ENCODE measurements around the gene HRH1. TPM values are rescaled to one million over a fixed set of nuclear protein-coding genes. Genes with fewer than 3 reads are reported as not detected.

Gene HRH1
- total and polyA plus RNA-seq, 2 donors (not counting 1 experiment from before 2014, with no cell fraction given), result not detected

DNA sequence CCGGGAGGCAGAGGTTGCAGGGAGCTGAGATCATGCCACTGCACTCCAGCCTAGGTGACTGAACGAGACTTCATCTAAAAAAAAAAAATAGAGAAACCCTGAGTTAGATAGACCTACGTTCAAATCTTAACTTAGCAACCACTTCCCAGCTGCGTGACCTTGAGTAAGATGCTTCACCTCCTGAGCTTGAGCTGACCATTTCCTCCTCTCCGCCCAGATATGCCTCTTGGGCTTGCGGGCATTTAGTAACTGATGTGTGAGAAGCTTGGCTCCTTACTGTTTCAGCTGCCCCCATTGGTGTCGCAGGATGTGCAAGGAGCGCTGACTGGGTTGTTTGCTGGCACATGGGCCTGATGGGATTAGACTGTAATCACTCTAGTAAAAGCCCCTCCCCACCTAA, 91.0 kb downstream of the HRH1 start:
- POLR2A ChIA-PET, result no interaction called here
- H3K4me2 ChIP-seq (replicated peaks; ENCODE audit: low read depth, low read length, poor library complexity, severe bottlenecking), result no peak overlapping the region
- ATAC-seq (ENCODE audit: low read depth) (no peak), DNase-seq (no peak)
- 93% methylated on average over 5 of the region's 8 CpGs for WGBS (ENCODE audit: insufficient coverage)
- H3K9ac ChIP-seq (ENCODE audit: low read length), result no peak overlapping the region
- H3K36me3 ChIP-seq (replicated peaks in 1 of 2; ENCODE audit: control extremely low read depth in 1 of 2, control insufficient read depth in 1 of 2, extremely low read depth in 1 of 2, insufficient read depth in 2 of 2, low read length in 1 of 2), result no peaks in the 10 kb centered on the region
- TF ChIP-seq EZH2 (IDR thresholded peaks at IDR 0.05; ENCODE audit: borderline replicate concordance, insufficient read depth, low read depth, low read length, poor library complexity, severe bottlenecking) (no peak), CTCF (IDR thresholded peaks at IDR 0.05) (no peak)
- no peaks in the 10 kb centered on the region for H3K9me3 ChIP-seq (ENCODE audit: control extremely low read depth in 1 of 3, control insufficient read depth in 2 of 3, insufficient read depth in 1 of 3, low read length in 2 of 3)
- peaks cover 4% of the 10 kb centered on the region for H3K27me3 Mint-ChIP-seq
- no peak overlapping the region for H3K27ac Mint-ChIP-seq
- intact Hi-C loops (cut with micrococcal nuclease), result no loop called here
- H4K20me1 ChIP-seq (ENCODE audit: control insufficient read depth, insufficient read depth, low read length, poor library complexity, severe bottlenecking), result no peaks in the 10 kb centered on the region
- no peaks in the 10 kb centered on the region for H3K9me3 Mint-ChIP-seq (ENCODE audit: insufficient read depth)
- no peak overlapping the region for H3K4me3 ChIP-seq (ENCODE audit: control extremely low read depth in 1 of 5, extremely low read depth in 1 of 5, insufficient read depth in 1 of 5, low read depth in 2 of 5, low read length in 4 of 5)
- H3K27ac ChIP-seq (ENCODE audit: low read length in 2 of 2), result no peak overlapping the region
- no peak overlapping the region for H2AFZ ChIP-seq (ENCODE audit: insufficient read depth, low read depth, low read length, poor library complexity, severe bottlenecking)
- peaks cover 0 to 3% (median 0%) of the 10 kb centered on the region in 4 experiments for H3K27me3 ChIP-seq (replicated peaks in 1 of 4; ENCODE audit: control extremely low read depth in 1 of 4, control insufficient read depth in 3 of 4, insufficient read depth in 4 of 4, low read length in 3 of 4)
- no peaks in the 10 kb centered on the region for H3K79me2 ChIP-seq (ENCODE audit: control insufficient read depth, insufficient read depth, low read length)
- CTCF ChIA-PET, result interaction anchor here (1.0 to 2.4 kb wide), 5 partner anchors 9 to 91 kb away, joined by 3 to 12 read pairs (median 3); no protein-coding TSS in a partner anchor
- H3K4me3 Mint-ChIP-seq, result no peak overlapping the region
- H3K4me1 Mint-ChIP-seq, result no peaks in the 10 kb centered on the region
- H3K4me1 ChIP-seq (ENCODE audit: control insufficient read depth in 2 of 2, insufficient read depth in 2 of 2, low read length in 2 of 2), result no peaks in the 10 kb centered on the region

DNA sequence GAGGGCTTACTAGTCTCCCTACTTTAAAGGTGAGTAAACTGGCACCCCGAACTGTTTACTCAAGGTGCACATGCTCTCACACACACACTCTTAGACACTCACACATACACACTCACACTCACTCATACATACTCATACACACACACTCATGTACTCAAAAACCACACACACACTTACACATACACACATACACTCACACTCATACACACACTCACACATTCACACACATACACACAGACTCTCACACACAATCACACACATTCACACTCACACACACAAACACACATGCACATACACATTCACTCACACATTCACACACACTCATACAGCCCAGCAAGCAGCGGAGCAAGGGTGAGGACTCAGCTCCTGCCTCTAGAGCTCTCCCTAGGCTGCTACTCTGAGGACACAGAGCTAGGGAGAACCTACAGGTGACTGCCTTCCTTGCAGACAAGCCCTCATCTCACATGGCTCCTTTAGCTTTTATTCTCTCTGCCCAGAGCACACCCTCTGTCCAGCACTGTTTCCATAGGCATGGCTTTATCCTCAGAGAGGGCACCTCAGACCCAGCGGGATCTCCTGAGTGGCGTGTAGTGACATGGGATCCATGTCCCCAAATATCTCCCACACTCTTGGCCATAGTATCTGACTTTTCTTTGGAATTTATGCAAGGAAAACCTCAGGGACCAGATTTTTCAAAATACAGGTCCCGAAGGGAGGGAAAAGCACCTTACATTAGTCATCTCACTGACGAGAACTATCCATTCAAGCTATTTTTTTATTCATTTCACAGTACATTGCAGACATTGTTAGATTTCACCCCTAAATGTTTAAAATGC, 91.8 kb downstream of the HRH1 start:
- no peaks in the 10 kb centered on the region for H4K20me1 ChIP-seq (ENCODE audit: control insufficient read depth, insufficient read depth, low read length, poor library complexity, severe bottlenecking)
- no peaks in the 10 kb centered on the region for H3K9me3 Mint-ChIP-seq (ENCODE audit: insufficient read depth)
- no peak overlapping the region for H3K4me3 ChIP-seq (ENCODE audit: control extremely low read depth in 1 of 5, extremely low read depth in 1 of 5, insufficient read depth in 1 of 5, low read depth in 2 of 5, low read length in 4 of 5)
- H3K79me2 ChIP-seq (ENCODE audit: control insufficient read depth, insufficient read depth, low read length), result no peaks in the 10 kb centered on the region
- intact Hi-C loops (cut with micrococcal nuclease), result no loop called here
- TF ChIP-seq EZH2 (IDR thresholded peaks at IDR 0.05; ENCODE audit: borderline replicate concordance, insufficient read depth, low read depth, low read length, poor library complexity, severe bottlenecking) (no peak), CTCF (IDR thresholded peaks at IDR 0.05) (no peak)
- no peaks in the 10 kb centered on the region for H3K4me1 Mint-ChIP-seq
- H3K27ac ChIP-seq (ENCODE audit: low read length in 2 of 2), result no peak overlapping the region
- H3K4me3 Mint-ChIP-seq, result no peak overlapping the region
- no peak overlapping the region for H2AFZ ChIP-seq (ENCODE audit: insufficient read depth, low read depth, low read length, poor library complexity, severe bottlenecking)
- H3K36me3 ChIP-seq (replicated peaks in 1 of 2; ENCODE audit: control extremely low read depth in 1 of 2, control insufficient read depth in 1 of 2, extremely low read depth in 1 of 2, insufficient read depth in 2 of 2, low read length in 1 of 2), result no peaks in the 10 kb centered on the region
- no peak overlapping the region for H3K4me2 ChIP-seq (replicated peaks; ENCODE audit: low read depth, low read length, poor library complexity, severe bottlenecking)
- peaks cover 0 to 3% (median 0%) of the 10 kb centered on the region in 4 experiments for H3K27me3 ChIP-seq (replicated peaks in 1 of 4; ENCODE audit: control extremely low read depth in 1 of 4, control insufficient read depth in 3 of 4, insufficient read depth in 4 of 4, low read length in 3 of 4)
- DNase-seq (no peak), ATAC-seq (ENCODE audit: low read depth) (no peak)
- 92% methylated on average over 5 of the region's 6 CpGs for WGBS (ENCODE audit: insufficient coverage)
- no peaks in the 10 kb centered on the region for H3K27me3 Mint-ChIP-seq
- H3K4me1 ChIP-seq (ENCODE audit: control insufficient read depth in 2 of 2, insufficient read depth in 2 of 2, low read length in 2 of 2), result no peaks in the 10 kb centered on the region
- H3K27ac Mint-ChIP-seq, result no peak overlapping the region
- CTCF ChIA-PET, result interaction anchor here (1.0 to 2.0 kb wide), 3 partner anchors 10 to 89 kb away, joined by 3 to 6 read pairs (median 5); no protein-coding TSS in a partner anchor
- POLR2A ChIA-PET, result no interaction called here
- H3K9me3 ChIP-seq (ENCODE audit: control extremely low read depth in 1 of 3, control insufficient read depth in 2 of 3, insufficient read depth in 1 of 3, low read length in 2 of 3), result no peaks in the 10 kb centered on the region
- H3K9ac ChIP-seq (ENCODE audit: low read length), result no peak overlapping the region
